ENCODE data around the gene STX16.

Gene STX16

GRCh38 chr20:58682656-58683531 lies 31.8 kb downstream of the STX16 start:
- DNase-seq, result no peak

- no peak for DNase-seq
Measured at GRCh38 chr20:58684291-58684690, 33.2 kb downstream of the STX16 start.

GRCh38 chr20:58685988-58686387 lies 34.9 kb downstream of the STX16 start:
- DNase-seq, result no peak

- no peak for DNase-seq
Measured at GRCh38 chr20:58688414-58688813, 37.3 kb downstream of the STX16 start.

- DNase-seq, result no peak
Measured at GRCh38 chr20:58688840-58689239, 37.8 kb downstream of the STX16 start.

GRCh38 chr20:58690396-58691135 lies 39.5 kb downstream of the STX16 start:
- no peak for DNase-seq

- DNase-seq, result no peak
Measured at GRCh38 chr20:58691773-58692578, 40.9 kb downstream of the STX16 start.

GRCh38 chr20:58692579-58693225 lies 41.6 kb downstream of the STX16 start, which contains the start of gene NPEPL1:
NPEPL1 (plus strand) TSS chr20:58692800; CDS start chr20:58692901, 101 bp downstream.
- DNase-seq, result peak; percentile 69

GRCh38 chr20:58693226-58694006 lies 42.3 kb downstream of the STX16 start:
- DNase-seq, result peak; percentile 10

GRCh38 chr20:58694241-58695083 lies 43.4 kb downstream of the STX16 start:
- no peak for DNase-seq

GRCh38 chr20:58695084-58695722 lies 44.1 kb downstream of the STX16 start:
- DNase-seq, result no peak

GRCh38 chr20:58695895-58696375 lies 44.9 kb downstream of the STX16 start:
- no peak for DNase-seq

GRCh38 chr20:58696411-58696961 lies 45.4 kb downstream of the STX16 start:
- no peak for DNase-seq

- DNase-seq, result no peak
Measured at GRCh38 chr20:58697201-58697866, 46.3 kb downstream of the STX16 start.

- no peak for DNase-seq
Measured at GRCh38 chr20:58697867-58698703, 47.0 kb downstream of the STX16 start.

- DNase-seq, result no peak
Measured at GRCh38 chr20:58698741-58699622, 47.9 kb downstream of the STX16 start.

GRCh38 chr20:58699623-58700107 lies 48.6 kb downstream of the STX16 start:
- DNase-seq, result no peak
